H1 (cell line): ENCODE measurements around the gene RCSD1. TPM values are rescaled to one million over a fixed set of nuclear protein-coding genes. Genes with fewer than 3 reads are reported as not detected.
A peak's percentile ranks its signal among the peaks of the same experiment; 100 is the strongest.

Source experiments
- CTCF ChIA-PET: fragments of 300-600 bp; sonication (Branson Sonifier 250); formaldehyde crosslinking; loops from one replicate; lab custom pipeline; 2021; ENCODE audit not compliant: partially characterized antibody; lab: Charles Lee
- POLR2A ChIA-PET: fragments of 300-600 bp; sonication (Branson Sonifier 250); formaldehyde crosslinking; loops from one replicate; lab custom pipeline; 2021; ENCODE audit warnings: inconsistent platforms; ENCODE audit not compliant: partially characterized antibody; lab: Charles Lee
- DNase-seq, 2 experiments: peaks; one replicate each; pipeline versions ENCODE4 v3.0.0 to v3.0.0-alpha.2; 2010 to 2022; ENCODE audit warnings: low spot score in 2 of 2, low read depth in 1 of 2, mixed read lengths in 1 of 2
- FAIRE-seq: peaks from 2 replicates; lab custom pipeline; 2011; peaks lifted over from hg19 to GRCh38; lab: Jason Lieb, UNC
- H2AFZ ChIP-seq: 2 replicates; pipeline ENCODE4 v1.8.1; 2012; ENCODE audit warnings: low read length, inconsistent platforms
- H2AK5ac ChIP-seq: 2 replicates; pipeline ENCODE4 v1.6.1; 2013; ENCODE audit warnings: low read depth, low read length
- H2BK120ac ChIP-seq: replicated peaks from 2 replicates; pipeline ENCODE3; 2013; ENCODE audit warnings: low read depth, low read length, inconsistent platforms
- H2BK12ac ChIP-seq: 2 replicates; pipeline ENCODE4 v1.6.1; 2013; ENCODE audit warnings: low read depth, low read length
- H2BK15ac ChIP-seq: 2 replicates; pipeline ENCODE4 v1.6.1; 2013; ENCODE audit warnings: low read length
- H2BK20ac ChIP-seq: 2 replicates; pipeline ENCODE4 v1.6.1; 2013; ENCODE audit warnings: low read length
- H2BK5ac ChIP-seq: 2 replicates; pipeline ENCODE4 v1.6.1; 2013; ENCODE audit warnings: low read depth, low read length
- H3K14ac ChIP-seq: 2 replicates; pipeline ENCODE4 v1.6.1; 2013; ENCODE audit warnings: inconsistent platforms; ENCODE audit not compliant: insufficient read length
- H3K18ac ChIP-seq: 2 replicates; pipeline ENCODE4 v1.6.1; 2013; ENCODE audit warnings: low read length; ENCODE audit errors: extremely low read depth
- H3K23ac ChIP-seq: 2 replicates; pipeline ENCODE4 v1.6.1; 2013; ENCODE audit warnings: inconsistent platforms; ENCODE audit not compliant: insufficient read length
- H3K23me2 ChIP-seq: 2 replicates; pipeline ENCODE4 v1.6.1; 2013; ENCODE audit warnings: low read depth, low read length
- H3K27ac ChIP-seq: 2 replicates; pipeline ENCODE4 v1.6.1; 2011; ENCODE audit warnings: low read depth, low read length, inconsistent platforms
- H3K27me3 ChIP-seq, 4 experiments: replicated peaks in 1 of 4; 1 replicate in 1 of 4; 2 replicates in 3 of 4; pipeline versions ENCODE4 v1.6.1 to v1.8.1; 2011 to 2013; ENCODE audit warnings: low read length in 3 of 4, mild to moderate bottlenecking in 3 of 4, inconsistent platforms in 2 of 4, mixed read lengths in 2 of 4, moderate library complexity in 1 of 4; ENCODE audit not compliant: control insufficient read depth in 3 of 4, insufficient read depth in 3 of 4; ENCODE audit errors: extremely low read depth in 1 of 4
- H3K36me3 ChIP-seq, 4 experiments: 2 replicates each; pipeline versions ENCODE4 v1.6.1 to v1.8.1; 2011 to 2013; ENCODE audit warnings: mild to moderate bottlenecking in 4 of 4, low read length in 3 of 4, moderate library complexity in 2 of 4, control low read depth in 1 of 4, inconsistent platforms in 1 of 4; ENCODE audit not compliant: insufficient read depth in 4 of 4, control insufficient read depth in 2 of 4
- H3K4ac ChIP-seq: replicated peaks from 2 replicates; pipeline ENCODE3; 2013; ENCODE audit warnings: low read length, low read depth, mixed read lengths, inconsistent platforms; ENCODE audit not compliant: insufficient read length
- H3K4me1 ChIP-seq, 4 experiments: replicated peaks in 1 of 4; 1 replicate in 1 of 4; 2 replicates in 3 of 4; pipeline versions ENCODE4 v1.6.1 to v1.8.1; 2011 to 2013; ENCODE audit warnings: low read length in 3 of 4, inconsistent platforms in 2 of 4, mixed read lengths in 1 of 4; ENCODE audit not compliant: insufficient read depth in 4 of 4, control insufficient read depth in 3 of 4
- H3K4me2 ChIP-seq, 2 experiments: 2 replicates each; pipeline versions ENCODE4 v1.6.1 to v1.8.1; 2011 to 2013; ENCODE audit warnings: low read depth in 2 of 2, low read length in 2 of 2, control low read depth in 1 of 2, inconsistent platforms in 1 of 2, mild to moderate bottlenecking in 1 of 2; ENCODE audit not compliant: insufficient read depth in 1 of 2
- H3K4me3 ChIP-seq, 4 experiments: fragments of 200-600, 300-600 bp in 1 of 4; sonication (generic), shearing (Covaris generic), sonication (Bioruptor Twin) in 1 of 4; 2 replicates each; pipeline versions ENCODE4 v1.5.1 to v1.8.1; 2011 to 2016; ENCODE audit warnings: low read length in 4 of 4, low read depth in 3 of 4, control low read depth in 2 of 4, inconsistent platforms in 2 of 4, mild to moderate bottlenecking in 2 of 4, mixed read lengths in 1 of 4, moderate library complexity in 1 of 4; ENCODE audit not compliant: insufficient read depth in 2 of 4; ENCODE audit errors: extremely low read depth in 1 of 4
- H3K56ac ChIP-seq: replicated peaks from 2 replicates; pipeline ENCODE3; 2013; ENCODE audit warnings: low read depth, mild to moderate bottlenecking, mixed read lengths, low read length, inconsistent platforms; ENCODE audit not compliant: insufficient read length
- H3K79me1 ChIP-seq: 2 replicates; pipeline ENCODE4 v1.6.1; 2013; ENCODE audit warnings: low read depth, low read length, control low read depth
- H3K79me2 ChIP-seq, 2 experiments: 2 replicates each; pipeline versions ENCODE4 v1.6.1 to v1.8.1; 2012 to 2013; ENCODE audit warnings: low read length in 2 of 2, mild to moderate bottlenecking in 2 of 2, inconsistent platforms in 1 of 2; ENCODE audit not compliant: insufficient read depth in 2 of 2, control insufficient read depth in 1 of 2
- H3K9ac ChIP-seq, 4 experiments: replicated peaks in 1 of 4; 1 replicate in 1 of 4; 2 replicates in 3 of 4; pipeline versions ENCODE4 v1.6.1 to v1.8.1; 2011 to 2013; ENCODE audit warnings: low read depth in 3 of 4, low read length in 3 of 4, control low read depth in 2 of 4, mild to moderate bottlenecking in 2 of 4, moderate library complexity in 2 of 4, inconsistent platforms in 1 of 4; ENCODE audit errors: extremely low read depth in 1 of 4
- H3K9me3 ChIP-seq, 2 experiments: 2 replicates each; pipeline versions ENCODE4 v1.6.1 to v1.8.1; 2012 to 2013; ENCODE audit warnings: mild to moderate bottlenecking in 2 of 2, moderate library complexity in 2 of 2, control low read depth in 1 of 2, inconsistent platforms in 1 of 2, low read depth in 1 of 2, low read length in 1 of 2, mixed read lengths in 1 of 2; ENCODE audit not compliant: insufficient read depth in 2 of 2
- H4K20me1 ChIP-seq, 2 experiments: replicated peaks in 1 of 2; 2 replicates each; pipeline versions ENCODE3 to v1.8.1; 2011 to 2013; ENCODE audit warnings: inconsistent platforms in 2 of 2, low read length in 2 of 2, mild to moderate bottlenecking in 1 of 2; ENCODE audit not compliant: insufficient read depth in 2 of 2, control insufficient read depth in 1 of 2
- H4K5ac ChIP-seq: 2 replicates; pipeline ENCODE4 v1.6.1; 2013; ENCODE audit warnings: low read length, low read depth, mixed read lengths, inconsistent platforms; ENCODE audit not compliant: insufficient read length
- H4K8ac ChIP-seq: 2 replicates; pipeline ENCODE4 v1.8.0; 2013; ENCODE audit warnings: mild to moderate bottlenecking, moderate library complexity, low read length, inconsistent platforms; ENCODE audit not compliant: insufficient read depth; ENCODE audit errors: extremely low read depth
- H4K91ac ChIP-seq: replicated peaks from 2 replicates; pipeline ENCODE3; 2013; ENCODE audit warnings: low read length, mixed read lengths, inconsistent platforms; ENCODE audit not compliant: insufficient read length
- CBX8 ChIP-seq: fragments of 300-800, 300-1000 bp; sonication (generic); IDR thresholded peaks from 2 replicates; pipeline ENCODE4 v1.7.1; 2016; ENCODE audit warnings: low read depth, low read length, borderline replicate concordance
- CREB1 ChIP-seq: IDR thresholded peaks from 2 replicates; pipeline ENCODE4 v1.6.1; 2012; ENCODE audit warnings: inconsistent platforms
- CTBP2 ChIP-seq: IDR thresholded peaks from 2 replicates; pipeline ENCODE4 v1.7.0; 2011; ENCODE audit warnings: borderline replicate concordance, mild to moderate bottlenecking, moderate library complexity, mixed read lengths, low read length; ENCODE audit not compliant: insufficient read depth, insufficient read length
- EGR1 ChIP-seq: IDR thresholded peaks from 2 replicates; pipeline ENCODE4 v1.6.1; 2011; ENCODE audit warnings: low read depth, low read length, borderline replicate concordance
- FOSL1 ChIP-seq: IDR thresholded peaks from 2 replicates; pipeline ENCODE4 v1.6.1; 2011; ENCODE audit warnings: mild to moderate bottlenecking, low read depth, low read length, moderate library complexity; ENCODE audit not compliant: insufficient read depth
- JUND ChIP-seq: IDR thresholded peaks from 2 replicates; pipeline ENCODE4 v1.6.1; 2011; ENCODE audit warnings: mild to moderate bottlenecking, improper control_type of control experiment, low read length
- MAFK ChIP-seq: IDR thresholded peaks from 2 replicates; pipeline ENCODE4 v1.6.1; 2012; ENCODE audit warnings: low read depth, mild to moderate bottlenecking, improper control_type of control experiment, low read length
- POLR2A ChIP-seq, 2 experiments: IDR thresholded peaks; 1 replicate in 1 of 2; 2 replicates in 1 of 2; pipeline ENCODE4 v1.6.1; 2011; ENCODE audit warnings: low read depth in 2 of 2, low read length in 2 of 2, mild to moderate bottlenecking in 2 of 2; ENCODE audit errors: control extremely low read depth in 1 of 2
- RBBP5 ChIP-seq: IDR thresholded peaks from 2 replicates; pipeline ENCODE4 v1.7.1; 2012; ENCODE audit warnings: low read depth, mild to moderate bottlenecking, inconsistent platforms, low read length, moderate library complexity, borderline replicate concordance
- RFX5 ChIP-seq: IDR thresholded peaks from 2 replicates; pipeline ENCODE4 v1.6.1; 2011; ENCODE audit warnings: low read depth, low read length, improper control_type of control experiment, borderline replicate concordance
- RNF2 ChIP-seq: fragments of 200-900, 300-1000 bp; sonication (generic); IDR thresholded peaks from 2 replicates; pipeline ENCODE4 v1.7.1; 2016; ENCODE audit warnings: borderline replicate concordance, low read depth, mild to moderate bottlenecking, antibody characterized with exemption, low read length; ENCODE audit not compliant: poor library complexity, severe bottlenecking; ENCODE audit errors: missing control alignments
- SP1 ChIP-seq: IDR thresholded peaks from 2 replicates; pipeline ENCODE4 v1.6.1; 2011; ENCODE audit warnings: low read depth, low read length
- WGBS, 2 experiments: shearing (Covaris generic) in 1 of 2; methylation state at CpG; one replicate each; pipeline versions ENCODE4 v1.1.6 to v1.1.7; 2013 to 2015; ENCODE audit warnings: low lambda C conversion rate in 2 of 2, mixed read lengths in 2 of 2, inconsistent platforms in 1 of 2, low coverage in 1 of 2, missing lambda C conversion rate in 1 of 2; ENCODE audit not compliant: insufficient replicate concordance in 2 of 2, insufficient coverage in 1 of 2, insufficient read length in 1 of 2; ENCODE audit errors: extremely low coverage in 1 of 2, missing lambda C conversion rate in 1 of 2; 5-methylcytosine and 5-hydroxymethylcytosine counted together
- polyA plus RNA-seq, 7 experiments: library from polyadenylated mRNA; depleted of rRNA in 3 of 7; stranded (reverse) in 5 of 7; unstranded in 2 of 7; fragments of >200 nt in 5 of 7; fragments of 200-250 nt in 2 of 7; gene quantifications; 1 replicate in 5 of 7; 2 replicates in 1 of 7; 4 replicates in 1 of 7; pipeline versions ENCODE4 v1.2.1 to v1.2.3, GENCODE V29; 2011 to 2013; ENCODE audit warnings: missing spikeins in 2 of 7, mixed read lengths in 2 of 7
- total RNA-seq: library from RNA; stranded (reverse); fragmentation: NEBNext Ultra II Directional; extraction: Animal tissue kit (Norgen Biotek cat#: 25700); gene quantifications from 2 replicates; pipeline ENCODE4 v1.2.1, GENCODE V29; 2021

RCSD1 gene
- total and polyA plus RNA-seq, 2 of the 8 experiments (the other 6 are each of a cell fraction or from before 2014, with no cell fraction given), result 0.47 to 0.69 TPM

GRCh38 chr1:167683641-167684502, 53.8 kb downstream of the RCSD1 start:
- Histone ChIP-seq H2BK120ac (no peak overlapping the region), H4K20me1 (no peaks in the 10 kb centered on the region), H4K5ac (no peak overlapping the region), H3K4me2 (peak overlapping the region in 1 of 2 experiments; percentile 19; a peak in 1 of 4 replicates), H3K36me3 (no peaks in the 10 kb centered on the region), H4K91ac (peak overlapping the region; percentile 12), H3K4ac (no peak overlapping the region), H3K27me3 (no peaks in the 10 kb centered on the region; a peak in 1 of 7 replicates), H3K9me3 (no peaks in the 10 kb centered on the region), H2AK5ac (no peak overlapping the region), H3K56ac (no peak overlapping the region), H2BK5ac (no peak overlapping the region), H3K4me1 (peaks cover 2 to 12% (median 6%) of the 10 kb centered on the region in 4 experiments), H3K27ac (no peak overlapping the region), H2BK20ac (no peak overlapping the region), H3K4me3 (no peak overlapping the region), H2BK12ac (no peak overlapping the region; the same call in 1 of the 2 replicates), H2BK15ac (0 out of 2 replicates have a peak overlapping the region, but pooled peaks have one; percentile 4), H3K9ac (no peak overlapping the region; a peak in 1 of 7 replicates), H2AFZ (no peak overlapping the region; the same call in 1 of the 2 replicates), H3K23me2 (no peaks in the 10 kb centered on the region; the same call in 1 of the 2 replicates), H3K14ac (no peak overlapping the region), H3K79me2 (no peaks in the 10 kb centered on the region), H3K79me1 (no peaks in the 10 kb centered on the region), H3K23ac (no peak overlapping the region), H3K18ac (no peak overlapping the region; the same call in 1 of the 2 replicates), H4K8ac (no peak overlapping the region)
- DNase-seq, result peak; percentile 41 to 73
- ChIA-PET POLR2A (interaction anchor here (0.8 kb wide), 1 partner anchor 130 kb away, joined by 5 read pairs; the partner anchor contains the start of gene CREG1), CTCF (interaction anchor here (0.6 to 1.1 kb wide), 3 partner anchors 10 to 1309 kb away, joined by 3 read pairs; no protein-coding TSS in a partner anchor)
- no peak for FAIRE-seq
- 55% methylated on average over 15 of the region's 15 CpGs; no CpG with 5 or more reads in 1 of the 2 experiments for WGBS, 2 experiments
- TF ChIP-seq CTBP2, result no peak
- no peak for TF ChIP-seq POLR2A (IDR thresholded peaks at IDR 0.05; ENCODE audit: control extremely low read depth in 1 of 2, low read depth in 2 of 2, low read length in 2 of 2)
- no peak for TF ChIP-seq RFX5
- TF ChIP-seq SP1, result peak; percentile 79
- no peak for TF ChIP-seq MAFK
- no peak for TF ChIP-seq EGR1
- no peak for TF ChIP-seq RNF2
- TF ChIP-seq JUND, result peak; percentile 31; the same call in 1 of the 2 replicates
- TF ChIP-seq FOSL1, result no peak
- no peak for TF ChIP-seq CBX8
- no peak for TF ChIP-seq CREB1
- no peak for TF ChIP-seq RBBP5
